Middle frontal gyrus (tissue), 1 donor: ENCODE data around the gene FTO.

ENCODE experiments used
- DNase-seq: peaks from one replicate; pipeline ENCODE4 v3.0.0-alpha.2; 2015; ENCODE audit warnings: low spot score; ENCODE audit errors: extremely low spot score

Gene FTO

DNA sequence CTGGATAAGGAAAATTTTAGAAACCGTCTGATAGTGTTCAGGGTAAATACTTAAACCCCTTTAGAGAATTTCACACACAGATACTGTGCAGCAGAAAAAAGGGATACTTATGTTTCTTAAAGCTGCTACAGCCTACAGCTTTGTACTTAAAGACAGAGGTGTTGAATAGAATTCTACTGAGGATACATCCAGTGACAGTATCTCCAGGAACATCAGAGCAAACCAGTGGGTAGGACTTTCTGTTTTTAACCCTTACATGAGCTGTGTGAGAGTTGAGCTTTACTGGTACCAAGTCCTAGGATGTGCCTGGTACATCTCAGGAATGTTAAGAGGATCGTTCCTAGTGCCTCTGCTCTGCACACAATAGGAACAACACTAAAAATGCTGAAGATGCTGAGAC, 191.5 kb downstream of the FTO start:
- no peak for DNase-seq

DNA sequence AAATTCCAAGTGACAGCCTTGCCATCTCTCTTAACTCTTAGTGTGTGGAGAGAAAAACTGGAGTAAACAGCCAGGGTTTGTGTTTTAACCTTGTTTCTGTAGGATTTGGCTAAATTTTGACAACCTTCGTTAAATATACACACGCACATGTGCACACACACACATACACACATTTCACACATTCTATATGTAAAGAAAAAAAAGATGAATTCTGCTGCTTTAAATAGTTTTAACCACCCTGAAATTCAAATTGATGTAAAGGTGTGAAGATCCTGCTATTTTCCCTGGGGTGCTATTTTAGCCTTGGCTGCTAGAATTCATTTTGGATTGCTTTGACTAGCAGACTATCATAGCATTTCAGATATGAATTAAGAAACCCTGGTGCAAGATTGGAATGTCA, 191.9 kb downstream of the FTO start:
- no peak for DNase-seq

DNA sequence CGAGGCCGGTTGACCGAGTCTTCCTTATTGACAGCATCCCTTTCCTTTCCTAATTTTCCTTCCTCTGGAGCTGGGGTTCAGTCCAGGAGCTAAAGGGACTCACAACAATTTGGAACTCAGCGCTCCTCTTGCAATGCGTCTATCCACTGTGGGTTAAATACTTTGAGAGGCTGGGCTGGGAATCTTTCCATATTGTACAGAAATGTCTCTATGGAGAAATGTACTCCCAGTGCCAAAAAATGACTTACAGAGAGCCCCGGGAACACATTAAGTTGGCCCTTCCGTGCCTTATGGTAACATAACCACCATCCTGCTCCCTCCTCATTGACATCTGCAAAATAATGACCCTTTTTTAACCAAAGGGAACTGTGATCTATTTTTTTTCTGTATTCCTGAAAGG, 192.8 kb downstream of the FTO start:
- DNase-seq: no peak

DNA sequence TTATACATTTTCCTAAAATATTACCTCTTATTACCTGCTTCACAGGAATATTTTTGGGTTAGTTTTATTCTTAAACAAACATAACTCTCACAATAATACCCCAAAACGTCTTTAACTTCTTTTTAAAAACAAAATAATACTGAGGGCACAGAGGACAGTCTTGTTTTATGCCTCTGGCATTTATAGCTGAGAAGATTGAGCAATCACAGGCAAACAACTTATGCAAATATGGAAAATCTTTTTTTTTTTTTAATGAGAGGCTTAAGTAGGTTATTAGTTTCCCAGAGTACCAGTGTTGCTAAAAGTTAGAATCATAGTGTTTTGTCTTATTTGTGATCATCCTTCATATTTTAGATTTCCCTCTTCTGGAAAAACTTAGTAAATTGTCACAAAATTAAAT, 195.0 kb downstream of the FTO start:
- no peak for DNase-seq

DNA sequence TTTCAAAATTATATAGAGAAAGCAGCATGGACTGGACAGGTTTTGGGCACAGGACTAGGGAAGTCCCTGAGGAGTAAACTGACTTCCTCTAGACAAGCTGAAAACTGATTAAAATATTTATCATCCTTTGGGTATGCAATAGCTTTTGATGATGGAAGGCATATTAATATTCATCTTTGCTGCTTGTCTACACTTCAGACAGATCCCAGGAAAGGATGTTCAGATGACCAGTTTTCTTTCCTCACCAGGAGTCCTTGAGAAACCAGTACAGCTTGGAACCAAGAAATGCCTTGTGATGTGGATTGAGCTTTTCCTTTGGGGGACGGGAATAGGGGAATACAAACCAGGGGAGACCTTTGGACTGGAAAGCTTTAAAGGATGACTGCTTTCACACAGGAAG, 195.5 kb downstream of the FTO start:
- DNase-seq: no peak

DNA sequence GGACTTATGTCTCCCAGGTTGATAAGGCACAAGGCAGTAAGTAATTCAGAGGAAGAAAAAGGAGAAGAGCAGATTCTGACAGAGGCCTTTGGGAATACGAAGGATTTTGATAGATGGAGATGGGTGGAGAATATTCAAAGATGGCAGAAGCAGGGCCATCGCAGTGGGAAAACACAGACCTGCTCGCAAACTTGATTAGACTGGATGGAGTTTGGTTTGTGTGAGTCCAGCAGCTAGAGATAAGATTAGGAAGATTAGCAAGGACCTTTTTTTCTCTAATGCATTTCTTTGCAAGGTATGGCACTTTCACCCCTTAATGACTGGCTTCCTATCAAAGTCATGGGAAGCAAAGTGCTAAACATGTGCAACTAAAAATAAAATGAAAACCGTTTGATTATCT, 196.7 kb downstream of the FTO start:
- DNase-seq: no peak

DNA sequence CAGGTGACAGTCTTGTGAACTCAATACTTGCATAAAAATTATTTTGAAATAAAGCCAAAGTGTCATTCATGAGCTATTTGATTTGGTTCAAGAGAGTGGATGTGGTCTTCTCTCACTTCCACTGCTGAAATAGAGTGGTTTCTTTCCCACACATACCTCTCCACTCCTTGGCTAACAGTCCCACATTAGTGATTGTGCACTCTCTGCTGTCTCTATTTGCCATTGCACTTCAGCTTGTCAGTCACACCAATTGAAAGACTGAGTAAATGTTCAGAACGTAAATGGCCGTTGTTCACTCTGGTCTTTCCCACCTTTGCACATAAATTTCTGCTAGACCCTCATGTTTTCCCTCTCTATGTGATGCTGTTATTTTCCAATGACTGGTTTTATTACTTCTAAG, 197.5 kb downstream of the FTO start:
- DNase-seq: no peak

DNA sequence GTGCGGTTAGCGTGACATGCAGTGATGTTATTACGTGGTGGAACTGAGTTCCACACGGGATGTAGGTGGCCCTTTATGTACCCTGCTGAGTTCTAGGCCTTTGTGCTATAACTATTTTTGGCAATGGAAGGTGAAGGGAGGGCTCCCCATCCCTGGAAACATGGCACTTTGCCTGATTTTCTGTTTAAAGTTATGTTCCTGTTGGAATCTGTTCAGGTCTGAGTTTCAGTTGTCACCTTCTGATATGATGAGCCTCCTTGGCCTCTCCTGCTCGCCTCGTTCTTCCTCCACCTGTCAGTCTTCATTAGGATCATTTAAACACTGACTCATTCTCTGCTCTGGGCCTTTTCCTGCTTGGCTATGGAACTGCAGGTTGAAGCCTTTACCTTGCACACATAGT, 200.6 kb downstream of the FTO start:
- DNase-seq: no peak

DNA sequence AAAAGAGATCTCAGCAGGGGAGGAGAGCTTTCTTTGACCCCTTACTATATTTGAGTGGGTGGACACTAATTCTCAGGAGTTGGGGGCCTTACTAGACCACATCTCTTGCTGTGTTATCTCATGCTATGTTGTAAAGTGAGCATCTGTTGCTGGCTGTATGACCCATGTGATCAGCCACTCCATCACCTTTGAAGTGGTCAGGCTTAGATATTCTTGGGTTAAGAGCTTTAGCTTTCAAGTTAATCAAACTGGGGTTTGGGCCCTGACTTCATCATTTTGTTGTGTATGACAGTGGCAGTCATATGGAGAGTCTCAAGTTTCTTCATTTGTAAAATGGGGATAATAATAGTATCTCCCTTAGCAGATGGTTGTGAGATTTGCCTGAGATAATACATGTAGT, 201.1 kb downstream of the FTO start:
- no peak for DNase-seq

DNA sequence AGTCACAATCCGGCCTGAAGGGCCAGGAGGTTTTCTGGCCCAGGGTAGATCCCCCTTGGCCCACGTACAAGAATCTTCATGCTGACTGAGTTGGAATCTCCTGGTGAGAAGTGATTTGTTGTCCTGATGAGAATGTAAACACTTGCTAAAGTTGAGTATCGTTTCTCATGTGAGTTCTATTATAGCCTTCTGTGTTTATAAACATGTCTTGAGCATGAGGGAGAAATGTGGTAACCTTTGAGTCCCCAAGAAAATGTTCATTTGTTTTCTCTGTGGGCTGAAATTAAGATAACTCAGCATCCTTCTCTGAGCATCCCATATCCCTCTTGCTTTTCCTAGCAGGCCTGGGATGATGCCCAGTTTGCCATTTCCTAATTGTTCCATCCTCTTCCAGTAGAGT, 204.8 kb downstream of the FTO start:
- DNase-seq: no peak

DNA sequence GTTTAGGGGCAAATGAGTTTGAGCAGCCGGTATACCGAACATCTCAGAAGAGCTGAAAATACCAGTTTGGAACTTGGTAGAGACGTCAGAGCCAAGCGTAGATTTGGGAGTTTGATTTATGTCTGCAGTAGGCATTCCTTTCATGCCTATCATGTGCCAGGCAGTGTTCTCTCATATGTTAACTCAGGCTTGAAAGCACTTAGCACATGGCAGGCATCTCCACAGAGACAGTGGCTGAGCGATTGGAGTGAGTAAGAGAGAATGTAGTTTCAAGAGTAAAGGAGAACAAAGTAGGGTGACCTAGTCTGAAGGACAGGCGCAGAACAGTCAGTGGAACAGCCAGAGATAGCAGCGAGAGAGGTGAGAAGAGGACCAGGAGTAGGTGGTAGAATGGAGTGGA, 207.0 kb downstream of the FTO start:
- DNase-seq: no peak

DNA sequence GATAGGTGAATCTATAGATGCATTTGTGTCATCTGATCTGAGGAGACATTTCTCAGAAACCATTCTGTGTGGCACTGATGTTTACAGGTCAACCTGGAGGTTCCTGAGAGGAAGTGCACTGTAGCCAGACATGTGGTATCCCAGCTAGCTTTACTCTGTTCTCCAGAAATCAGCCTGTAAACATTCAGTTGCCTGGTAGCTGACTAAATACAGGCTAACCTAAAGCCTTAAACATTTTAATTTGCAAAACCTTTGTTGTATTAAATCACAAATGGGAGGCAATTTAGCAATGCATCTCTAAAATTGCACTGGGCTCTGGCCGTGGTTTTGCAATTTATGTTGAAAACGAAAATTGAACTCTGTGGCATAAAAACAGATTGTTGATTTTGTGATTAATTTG, 207.6 kb downstream of the FTO start:
- no peak for DNase-seq

DNA sequence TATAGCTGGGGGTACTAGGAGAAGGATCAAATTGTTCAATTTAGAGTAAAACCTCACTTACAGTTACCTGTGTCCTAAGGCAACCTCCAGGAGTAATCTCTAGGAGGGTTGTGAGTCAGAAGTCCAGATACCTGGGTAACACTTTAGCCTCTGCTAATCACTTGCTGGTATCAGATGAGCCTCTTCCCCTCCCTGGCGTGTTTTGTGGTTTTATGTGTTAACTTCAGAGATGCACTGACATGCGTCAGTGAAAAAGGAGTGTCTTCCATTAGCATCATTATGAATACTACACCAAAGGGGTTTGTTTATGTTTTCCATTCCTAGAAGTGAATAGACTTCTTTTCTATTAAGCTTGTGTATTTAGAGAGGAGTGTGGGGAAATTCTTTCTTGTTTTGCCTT, 208.2 kb downstream of the FTO start:
- DNase-seq: no peak

DNA sequence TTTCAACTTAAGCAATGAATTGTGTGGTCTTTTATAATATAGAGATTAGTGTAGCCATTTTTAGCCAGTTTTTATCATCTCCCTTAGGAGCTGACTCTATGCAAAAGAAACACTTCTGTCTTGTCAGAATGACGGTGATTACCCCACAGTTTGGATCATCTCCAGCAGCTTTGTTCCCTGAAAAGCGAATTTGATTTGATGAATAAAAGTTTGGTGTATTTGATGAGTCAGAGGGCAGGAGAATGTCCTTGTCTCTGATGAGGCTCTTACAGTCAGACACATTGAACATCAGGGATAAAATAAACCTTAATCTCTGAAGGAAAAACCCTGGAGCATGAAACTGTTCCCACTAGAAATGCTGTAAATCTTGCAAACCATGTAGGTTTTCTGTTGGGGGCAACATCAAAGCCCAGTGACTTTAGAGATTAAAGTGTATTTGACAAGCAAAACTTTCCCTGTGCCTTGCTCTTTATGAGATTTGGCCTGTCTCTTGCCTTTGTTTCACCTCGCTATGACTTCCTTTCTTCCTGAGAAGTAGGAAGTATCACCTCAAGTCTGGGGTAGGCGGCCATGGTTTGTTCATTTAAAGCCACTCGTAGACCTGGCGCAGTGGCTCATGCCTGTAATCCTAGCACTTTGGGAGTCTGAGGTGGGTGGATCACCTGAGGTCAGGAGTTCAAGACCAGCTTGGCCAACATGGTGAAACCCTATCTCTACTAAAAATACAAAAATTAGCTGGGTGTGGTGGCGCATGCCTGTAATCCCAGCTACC, 209.3 kb downstream of the FTO start:
- DNase-seq: no peak

DNA sequence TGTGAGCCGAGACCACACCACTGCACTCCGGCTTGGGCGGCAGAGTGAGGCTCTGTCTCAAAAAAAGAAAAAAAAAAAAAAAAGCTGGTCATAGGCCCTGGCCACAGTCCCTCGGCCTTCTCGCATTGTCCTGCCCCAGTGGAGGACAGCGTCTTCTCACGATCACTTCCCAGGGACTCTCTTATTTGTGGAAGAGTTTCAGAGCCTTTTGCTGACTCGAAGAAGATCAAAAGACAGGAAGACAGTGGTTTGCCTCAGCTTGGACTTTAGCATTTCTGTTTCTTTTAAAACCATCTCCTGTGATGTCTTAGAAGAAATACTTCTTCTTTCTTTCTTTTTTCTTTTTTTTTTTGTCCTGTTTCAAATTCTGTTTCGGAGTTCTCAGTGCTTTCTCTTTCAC, 210.0 kb downstream of the FTO start:
- DNase-seq: no peak

DNA sequence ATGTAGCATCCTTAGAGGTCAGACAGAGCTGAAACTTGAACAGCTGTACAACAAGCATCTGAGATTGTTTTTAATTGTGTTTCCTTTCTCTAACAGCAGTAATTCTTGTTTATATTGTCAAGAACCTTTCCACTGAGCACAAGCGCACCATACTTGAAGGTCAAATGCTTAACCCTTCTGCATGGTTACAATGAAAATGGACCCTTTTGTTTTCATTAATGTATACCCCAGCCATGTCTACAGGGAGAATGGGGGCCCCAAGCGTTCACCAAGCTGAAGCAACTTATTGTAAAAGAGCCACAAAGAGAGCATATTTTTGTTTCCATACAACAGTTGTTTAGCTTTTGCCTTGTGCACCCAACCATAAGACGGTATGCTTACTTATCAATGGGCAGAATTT, 210.8 kb downstream of the FTO start:
- DNase-seq: no peak

DNA sequence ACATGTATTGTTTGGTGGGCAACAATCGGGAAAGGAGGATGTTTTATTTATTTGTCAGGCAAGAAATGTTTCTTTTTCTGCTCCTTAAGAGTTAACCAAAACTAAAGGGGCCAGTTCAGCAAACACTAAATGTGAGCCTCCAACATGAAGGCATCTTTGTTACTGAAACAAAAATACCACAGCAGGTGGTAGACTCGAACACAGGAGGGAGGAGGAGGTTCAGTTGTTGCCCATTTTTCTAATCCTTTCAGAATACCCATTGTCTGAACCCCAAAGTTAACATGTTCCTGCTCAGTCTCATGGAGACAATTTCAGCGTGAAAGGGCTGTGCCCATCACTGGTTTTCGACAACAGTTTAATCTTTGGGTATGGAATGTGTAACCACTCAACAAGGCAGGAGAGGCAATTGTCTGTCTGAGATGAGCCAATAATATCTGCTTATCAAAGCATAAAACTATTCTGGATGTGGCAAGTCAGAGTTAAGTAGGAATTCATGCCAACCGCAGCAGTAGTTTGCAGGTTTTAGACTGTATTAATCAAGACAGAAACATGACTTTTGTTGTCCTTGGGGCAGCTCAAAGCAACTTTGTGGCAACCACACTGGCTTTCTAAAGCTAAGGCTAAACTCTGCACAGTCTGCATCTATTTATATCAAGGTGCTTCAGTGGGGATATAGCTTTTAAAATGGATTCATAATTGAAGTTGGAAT, 211.7 kb downstream of the FTO start:
- no peak for DNase-seq

DNA sequence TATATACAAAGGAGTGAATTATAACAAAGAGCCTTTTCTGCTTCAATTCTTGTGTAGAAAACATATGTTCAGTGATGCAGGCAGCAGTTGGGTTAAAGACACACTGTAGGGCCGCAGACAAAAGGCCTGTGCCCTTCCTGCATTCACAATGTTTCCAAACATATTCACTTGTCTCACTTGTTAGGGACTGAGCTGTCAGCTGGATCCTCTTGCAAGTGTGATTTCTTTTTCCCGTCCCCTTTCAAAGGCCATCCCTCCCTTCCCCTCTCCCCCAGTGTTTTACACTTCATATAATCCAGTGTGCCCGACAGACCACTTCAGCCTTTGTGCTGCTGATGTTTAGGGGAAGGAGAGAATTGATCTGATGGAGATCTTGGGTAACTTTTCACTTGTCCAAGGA, 217.0 kb downstream of the FTO start:
- DNase-seq: no peak

DNA sequence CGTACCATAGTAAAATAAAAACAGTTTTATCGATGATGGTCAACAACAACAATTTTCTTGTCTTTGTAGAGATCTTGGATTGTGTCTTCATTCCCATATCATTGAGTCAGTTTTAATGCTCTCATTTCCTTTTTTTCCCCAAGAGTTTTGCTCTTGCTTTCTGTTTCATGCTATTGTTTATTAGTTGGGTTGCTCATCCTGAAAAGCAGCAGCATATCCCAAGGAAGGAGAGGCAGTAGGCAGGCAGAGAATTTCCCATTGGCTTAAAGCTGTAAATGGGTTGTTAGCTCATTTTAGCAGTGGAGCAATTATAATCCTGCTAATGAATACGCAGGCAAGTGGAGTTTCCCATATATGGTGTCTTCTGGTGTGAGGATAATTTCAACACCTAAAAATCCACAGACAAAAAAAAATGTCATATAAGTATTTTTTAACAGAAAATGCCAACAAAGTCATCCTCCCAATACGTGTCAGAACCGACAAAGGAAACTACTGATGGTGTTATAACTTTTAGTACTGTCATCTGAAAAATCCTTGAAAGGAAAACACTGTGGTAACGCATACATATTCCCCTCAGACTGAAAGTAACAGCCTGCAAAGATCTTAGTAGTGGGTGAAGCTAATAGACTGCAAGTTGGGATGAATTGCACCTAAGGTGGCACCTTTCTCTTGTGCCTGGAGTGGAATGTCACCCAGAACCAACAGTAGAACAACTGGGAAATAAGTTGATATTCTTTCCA, 218.3 kb downstream of the FTO start:
- DNase-seq: no peak

DNA sequence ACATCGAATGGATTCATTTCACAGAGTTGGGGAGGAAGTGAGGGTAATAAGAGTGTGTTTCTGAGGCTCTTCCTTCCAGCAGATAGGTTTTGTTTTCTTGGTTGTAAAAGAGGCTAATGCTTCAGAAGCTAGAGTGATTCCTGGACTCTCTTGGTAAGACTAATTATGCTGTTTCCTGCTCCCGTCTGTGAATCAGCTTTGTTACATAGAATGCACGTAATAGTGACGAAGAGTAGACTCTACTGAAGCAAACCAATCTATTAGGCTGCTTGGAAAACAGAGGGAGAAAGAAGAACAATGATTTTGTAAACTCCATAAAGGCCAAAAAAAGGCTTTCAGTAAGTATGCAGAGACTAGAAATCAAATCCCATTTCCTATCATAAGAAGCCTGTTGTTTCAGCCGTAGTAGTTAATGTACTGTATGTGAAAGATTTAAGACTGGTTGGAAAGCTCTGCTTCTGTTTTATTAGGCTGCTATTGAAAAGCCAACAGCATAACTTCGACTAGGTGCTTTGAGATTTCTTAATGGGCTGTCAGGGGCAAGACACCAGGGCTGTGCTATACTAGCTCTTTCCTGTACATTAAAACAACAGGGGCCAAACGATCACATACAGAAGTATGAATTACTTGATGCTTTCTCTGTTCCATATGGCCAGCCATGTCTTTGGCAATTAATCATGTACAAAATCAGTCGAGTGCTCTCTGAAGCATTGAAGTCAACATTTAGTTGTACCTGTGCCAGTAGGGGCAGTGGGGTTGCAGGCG, 219.0 kb downstream of the FTO start:
- DNase-seq: no peak

DNA sequence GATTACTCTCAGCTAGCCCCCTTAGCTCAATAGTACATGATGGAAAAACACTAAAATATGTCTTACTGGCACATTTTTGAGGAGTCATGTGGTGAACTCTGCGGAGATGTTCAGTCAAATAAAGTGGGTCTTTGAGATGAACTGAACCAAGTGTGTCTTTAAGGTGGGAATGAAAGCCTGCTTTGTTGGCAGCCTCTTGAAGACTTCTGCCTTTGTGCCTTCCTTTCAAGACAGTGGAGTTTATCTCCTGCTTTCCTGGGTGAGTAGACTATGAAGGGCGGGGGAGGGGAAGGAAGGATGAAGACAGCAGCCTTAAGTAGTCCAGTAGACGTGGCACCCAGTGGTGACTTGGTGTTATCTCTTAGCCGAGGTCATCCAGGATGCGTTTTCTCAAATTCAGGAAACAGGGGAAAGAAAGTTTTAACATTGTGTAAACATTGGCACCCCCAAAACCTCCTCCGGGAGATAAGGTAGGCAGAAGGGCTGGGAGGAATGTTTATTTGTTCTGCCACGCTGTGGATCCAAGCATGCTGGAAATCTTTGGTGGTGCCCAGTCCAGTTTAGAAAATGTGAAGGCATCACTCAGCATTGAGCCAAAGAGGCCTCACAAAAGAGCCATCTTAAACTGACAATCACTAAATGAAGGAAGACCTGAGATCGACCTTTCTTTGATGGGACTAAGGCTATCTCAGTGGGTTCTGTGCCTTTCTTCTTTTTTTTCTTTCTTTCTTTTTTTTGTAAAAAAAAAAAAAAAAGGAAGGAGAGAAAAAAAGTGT, 220.6 kb downstream of the FTO start:
- no peak for DNase-seq
